Keratinocyte (primary cell): ENCODE results near the gene NEK10. TPM values are rescaled to one million over a fixed set of nuclear protein-coding genes. Genes with fewer than 3 reads are reported as not detected.

Source experiments
- DNase-seq: peaks from one replicate; pipeline ENCODE4 v3.0.0-alpha.2; 2011; ENCODE audit warnings: low read depth, missing footprints, low spot score
- FAIRE-seq: peaks from 2 replicates; lab custom pipeline; 2011; peaks lifted over from hg19 to GRCh38; lab: Jason Lieb, UNC
- H2AFZ ChIP-seq: 2 replicates; pipeline ENCODE4 v1.6.0; 2012; ENCODE audit warnings: low read length, control low read depth, inconsistent platforms; ENCODE audit not compliant: control insufficient read depth
- H3K27ac ChIP-seq: 2 replicates; pipeline ENCODE4 v1.5.1; 2011; ENCODE audit warnings: low read length; ENCODE audit not compliant: control insufficient read depth, insufficient read depth
- H3K27me3 ChIP-seq: 3 replicates; pipeline ENCODE4 v1.6.0; 2011; ENCODE audit warnings: low read length; ENCODE audit not compliant: control insufficient read depth, insufficient read depth; ENCODE audit errors: extremely low read depth
- H3K36me3 ChIP-seq, 2 experiments: 2 replicates in 1 of 2; 3 replicates in 1 of 2; pipeline ENCODE4 v1.5.1; 2011; ENCODE audit warnings: low read length in 2 of 2, mild to moderate bottlenecking in 1 of 2; ENCODE audit not compliant: control insufficient read depth in 2 of 2, insufficient read depth in 2 of 2; ENCODE audit errors: extremely low read depth in 1 of 2
- H3K4me1 ChIP-seq: 3 replicates; pipeline ENCODE4 v1.5.1; 2011; ENCODE audit warnings: low read length; ENCODE audit not compliant: control insufficient read depth, insufficient read depth; ENCODE audit errors: extremely low read depth
- H3K4me2 ChIP-seq: 3 replicates; pipeline ENCODE4 v1.6.0; 2011; ENCODE audit warnings: low read depth, low read length; ENCODE audit not compliant: control insufficient read depth, insufficient read depth; ENCODE audit errors: extremely low read depth
- H3K4me3 ChIP-seq, 3 experiments: fragments of 200-600 bp in 1 of 3; sonication (generic) in 1 of 3; 2 replicates in 2 of 3; 3 replicates in 1 of 3; pipeline ENCODE4 v1.5.1; 2011 to 2016; ENCODE audit warnings: low read length in 3 of 3, mild to moderate bottlenecking in 3 of 3, control low read depth in 2 of 3, inconsistent platforms in 1 of 3, low read depth in 1 of 3, mixed read lengths in 1 of 3, mixed run types in 1 of 3, moderate library complexity in 1 of 3; ENCODE audit not compliant: control insufficient read depth in 2 of 3, insufficient read depth in 2 of 3; ENCODE audit errors: extremely low read depth in 1 of 3
- H3K79me2 ChIP-seq: 2 replicates; pipeline ENCODE4 v1.6.0; 2012; ENCODE audit warnings: low read length; ENCODE audit not compliant: control insufficient read depth, insufficient read depth
- H3K9ac ChIP-seq: 3 replicates; pipeline ENCODE4 v1.6.0; 2011; ENCODE audit warnings: low read length; ENCODE audit not compliant: control insufficient read depth, insufficient read depth; ENCODE audit errors: extremely low read depth
- H3K9me1 ChIP-seq: 3 replicates; pipeline ENCODE4 v1.6.0; 2011; ENCODE audit warnings: low read length; ENCODE audit not compliant: control insufficient read depth, insufficient read depth; ENCODE audit errors: extremely low read depth
- H3K9me3 ChIP-seq: 2 replicates; pipeline ENCODE4 v1.5.1; 2012; ENCODE audit warnings: low read depth, low read length; ENCODE audit not compliant: control insufficient read depth
- H4K20me1 ChIP-seq: 3 replicates; pipeline ENCODE4 v1.6.0; 2011; ENCODE audit warnings: low read length; ENCODE audit not compliant: control insufficient read depth, insufficient read depth; ENCODE audit errors: extremely low read depth
- CTCF ChIP-seq, 3 experiments: IDR thresholded peaks in 1 of 3; conservative IDR thresholded peaks in 1 of 3; optimal IDR thresholded peaks in 1 of 3; 2 replicates in 2 of 3; 3 replicates in 1 of 3; pipeline versions ENCODE3 to v1.5.1; 2011; ENCODE audit warnings: low read length in 3 of 3, mild to moderate bottlenecking in 3 of 3, moderate library complexity in 2 of 3, control low read depth in 1 of 3, inconsistent platforms in 1 of 3; ENCODE audit not compliant: insufficient read depth in 2 of 3; ENCODE audit errors: extremely low read depth in 1 of 3
- EZH2 ChIP-seq: IDR thresholded peaks from one replicate; pipeline ENCODE4 v1.6.1; 2012; ENCODE audit warnings: inconsistent platforms, mild to moderate bottlenecking, low read length, moderate library complexity
- dilution Hi-C: fragments of 300-500 bp; cut with MboI; formaldehyde crosslinking; loops from one replicate; pipeline ENCODE4 v1.7.0; 2020; ENCODE audit warnings: low sequenced_read_pairs; ENCODE audit not compliant: extremely low pct_ligation_motif_present
- polyA plus RNA-seq, 5 experiments: library from polyadenylated mRNA; depleted of rRNA in 3 of 5; stranded (reverse) in 3 of 5; stranded (forward) in 1 of 5; unstranded in 1 of 5; fragments of >200 nt; gene quantifications; 1 replicate in 1 of 5; 2 replicates in 3 of 5; 3 replicates in 1 of 5; pipeline versions ENCODE4 v1.2.1 to v1.2.3, GENCODE V29; 2011 to 2012; ENCODE audit warnings: missing spikeins in 2 of 5, low read depth in 1 of 5, low replicate concordance in 1 of 5

The NEK10 gene
- polyA plus RNA-seq, 1 donor (not counting 4 experiments of a cell fraction or from before 2014, with no cell fraction given) = 0.98 TPM

- Histone ChIP-seq H3K79me2 (no peaks in the 10 kb centered on the region), H3K27me3 (no peaks in the 10 kb centered on the region), H3K27ac (no peak overlapping the region), H4K20me1 (no peaks in the 10 kb centered on the region), H3K4me1 (peaks cover 2% of the 10 kb centered on the region), H3K36me3 (no peaks in the 10 kb centered on the region), H3K9me3 (no peaks in the 10 kb centered on the region), H3K4me3 (no peak overlapping the region), H3K9me1 (no peaks in the 10 kb centered on the region), H3K4me2 (no peak overlapping the region), H2AFZ (no peak overlapping the region), H3K9ac (no peak overlapping the region)
- DNase-seq = no peak
- TF ChIP-seq EZH2 = no peak
- TF ChIP-seq CTCF (optimal IDR thresholded peaks at IDR 0.05 in 1 of 3, IDR thresholded peaks at IDR 0.05 in 1 of 3, conservative IDR thresholded peaks at IDR 0.05 in 1 of 3; ENCODE audit: extremely low read depth in 1 of 3, insufficient read depth in 2 of 3, low read length in 3 of 3) = peak; percentile 49 to 77 (median 64)
- dilution Hi-C loops = no loop called here
- peak; percentile 90 for FAIRE-seq
Measured at GRCh38 chr3:27312044-27312668, 57.0 kb downstream of the NEK10 start.

- no peak overlapping the region for H3K27ac ChIP-seq
Measured at GRCh38 chr3:27311400-27311799, 57.8 kb downstream of the NEK10 start.

More at GRCh38 chr3:27311400-27311799, 57.8 kb downstream of the NEK10 start:
- TF ChIP-seq CTCF (optimal IDR thresholded peaks at IDR 0.05 in 1 of 3, IDR thresholded peaks at IDR 0.05 in 1 of 3, conservative IDR thresholded peaks at IDR 0.05 in 1 of 3; ENCODE audit: extremely low read depth in 1 of 3, insufficient read depth in 2 of 3, low read length in 3 of 3) = no peak
- TF ChIP-seq EZH2 = no peak
- dilution Hi-C loops = no loop called here
- FAIRE-seq (peak; percentile 52), DNase-seq (peak; percentile 17)
- Histone ChIP-seq H3K9ac (no peak overlapping the region), H3K4me2 (no peak overlapping the region), H3K79me2 (no peaks in the 10 kb centered on the region), H3K9me3 (no peaks in the 10 kb centered on the region), H3K4me1 (peaks cover 2% of the 10 kb centered on the region), H3K36me3 (no peaks in the 10 kb centered on the region), H3K4me3 (no peak overlapping the region), H3K9me1 (no peaks in the 10 kb centered on the region), H4K20me1 (no peaks in the 10 kb centered on the region), H2AFZ (no peak overlapping the region), H3K27me3 (no peaks in the 10 kb centered on the region)
